ENCODE measurements around the gene WDR6. TPM values are rescaled to one million over a fixed set of nuclear protein-coding genes. Genes with fewer than 3 reads are reported as not detected.
A peak's percentile ranks its signal among the peaks of the same experiment; 100 is the strongest.

The WDR6 gene
- total and polyA plus RNA-seq, 2 experiments from 2014 or later, result 76.5 to 156 TPM

DNA sequence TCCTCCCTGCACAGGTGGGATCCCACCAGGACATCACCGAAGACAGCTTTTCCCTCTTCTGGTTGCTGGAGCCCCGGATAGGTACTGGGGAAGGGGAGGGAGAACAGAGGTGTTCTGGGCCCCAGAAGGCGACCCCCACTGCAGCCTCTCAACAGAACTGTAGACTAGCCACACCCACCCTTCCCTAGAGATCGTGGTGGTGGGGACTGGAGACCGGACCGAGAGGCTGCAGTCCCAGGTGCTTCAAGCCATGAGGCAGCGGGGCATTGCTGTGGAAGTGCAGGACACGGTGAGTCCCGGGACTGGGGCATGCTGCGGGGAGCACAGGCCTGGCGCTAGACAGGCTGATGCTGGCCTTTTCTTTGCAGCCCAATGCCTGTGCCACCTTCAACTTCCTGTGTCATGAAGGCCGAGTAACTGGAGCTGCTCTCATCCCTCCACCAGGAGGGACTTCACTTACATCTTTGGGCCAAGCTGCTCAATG is 15.5 kb downstream of the WDR6 start:
- H3K4me2 ChIP-seq, result peak overlapping the region; percentile 99
- H3K36me3 ChIP-seq (ENCODE audit: insufficient read depth), result peaks cover 31% of the 10 kb centered on the region
- peaks cover 25% of the 10 kb centered on the region for H3K27me3 Mint-ChIP-seq (ENCODE audit: insufficient read depth, low read depth, poor library complexity)
- peak overlapping the region; percentile 97 for H3K27ac ChIP-seq (ENCODE audit: low read depth)
- peak overlapping the region; percentile 97 for H3K4me3 ChIP-seq
- no peak for ATAC-seq
- peak overlapping the region; percentile 93 for H3K4me3 Mint-ChIP-seq
- peaks cover 54% of the 10 kb centered on the region for H3K36me3 Mint-ChIP-seq (ENCODE audit: low read depth)
- TF ChIP-seq ZNF331 (CRISPR knock-in tag; IDR thresholded peaks at IDR 0.05; ENCODE audit: low read depth) (no peak), POLR2AphosphoS5 (IDR thresholded peaks at IDR 0.05; ENCODE audit: low read depth) (0 out of 2 replicates have a peak, but pooled peaks have one; percentile 15)
- peak; percentile 37 for DNase-seq (ENCODE audit: low spot score)
- H2AFZ ChIP-seq, result no peak overlapping the region
- H3K9me3 Mint-ChIP-seq, result no peaks in the 10 kb centered on the region; the same call in 1 of the 3 replicates
- H3K4me1 ChIP-seq (ENCODE audit: insufficient read depth), result peaks cover 25% of the 10 kb centered on the region; the same call in 1 of the 2 replicates
- H3K4me1 Mint-ChIP-seq, result peaks cover 28% of the 10 kb centered on the region
- H4K20me1 ChIP-seq (replicated peaks; ENCODE audit: insufficient read depth), result peaks cover 19% of the 10 kb centered on the region
- H3K27me3 ChIP-seq (ENCODE audit: insufficient read depth), result no peaks in the 10 kb centered on the region
- H3F3A ChIP-seq (replicated peaks; ENCODE audit: low read depth), result peaks cover 41% of the 10 kb centered on the region
- H3K27ac Mint-ChIP-seq, result peak overlapping the region; percentile 98
- no peaks in the 10 kb centered on the region for H3K9me2 ChIP-seq (ENCODE audit: insufficient read depth)
- H3K79me2 ChIP-seq (replicated peaks; ENCODE audit: insufficient read depth), result peaks cover 20% of the 10 kb centered on the region

DNA sequence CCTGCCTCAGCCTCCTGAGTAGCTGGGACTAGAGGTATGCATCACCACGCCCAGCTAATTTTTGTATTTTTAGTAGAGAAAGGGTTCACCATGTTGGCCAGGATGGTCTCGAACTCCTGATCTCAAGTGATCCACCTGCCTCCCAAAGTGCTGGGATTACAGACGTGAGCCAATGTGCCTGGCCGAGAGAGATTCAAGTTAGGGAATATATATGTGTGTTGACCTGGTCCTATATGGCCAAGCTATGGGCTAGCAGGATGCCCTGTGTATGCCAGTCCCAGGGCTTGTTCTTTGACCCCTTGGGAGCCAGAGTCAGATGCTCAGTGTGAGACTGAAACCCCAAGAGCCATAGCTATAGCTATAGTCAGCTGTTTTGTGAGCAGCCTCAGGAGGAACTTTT is 16.6 kb downstream of the WDR6 start:
- H3K27ac Mint-ChIP-seq, result no peak overlapping the region
- ATAC-seq (no peak), DNase-seq (ENCODE audit: low spot score) (no peak)
- peaks cover 31% of the 10 kb centered on the region; the same call in 1 of the 2 replicates for H3K4me1 ChIP-seq (ENCODE audit: insufficient read depth)
- H3K36me3 Mint-ChIP-seq (ENCODE audit: low read depth), result peaks cover 64% of the 10 kb centered on the region
- peaks cover 19% of the 10 kb centered on the region for H4K20me1 ChIP-seq (replicated peaks; ENCODE audit: insufficient read depth)
- no peaks in the 10 kb centered on the region; the same call in 1 of the 3 replicates for H3K9me3 Mint-ChIP-seq
- no peak overlapping the region for H3K4me3 ChIP-seq
- peak overlapping the region; percentile 97; the same call in 1 of the 2 replicates for H3K27ac ChIP-seq (ENCODE audit: low read depth)
- no peaks in the 10 kb centered on the region for H3K27me3 ChIP-seq (ENCODE audit: insufficient read depth)
- no peak overlapping the region for H3K4me2 ChIP-seq
- peaks cover 37% of the 10 kb centered on the region for H3K36me3 ChIP-seq (ENCODE audit: insufficient read depth)
- peaks cover 36% of the 10 kb centered on the region for H3K4me1 Mint-ChIP-seq
- TF ChIP-seq ZNF114 (CRISPR knock-in tag; IDR thresholded peaks at IDR 0.05) (no peak), EZH2 (IDR thresholded peaks at IDR 0.05; ENCODE audit: low read depth, unreplicated experiment) (no peak), EZH2phosphoT487 (IDR thresholded peaks at IDR 0.05; ENCODE audit: unreplicated experiment) (no peak), CREB1 (CRISPR knock-in tag; IDR thresholded peaks at IDR 0.05; ENCODE audit: low read depth) (no peak)
- TF ChIP-seq, protein P1, sequence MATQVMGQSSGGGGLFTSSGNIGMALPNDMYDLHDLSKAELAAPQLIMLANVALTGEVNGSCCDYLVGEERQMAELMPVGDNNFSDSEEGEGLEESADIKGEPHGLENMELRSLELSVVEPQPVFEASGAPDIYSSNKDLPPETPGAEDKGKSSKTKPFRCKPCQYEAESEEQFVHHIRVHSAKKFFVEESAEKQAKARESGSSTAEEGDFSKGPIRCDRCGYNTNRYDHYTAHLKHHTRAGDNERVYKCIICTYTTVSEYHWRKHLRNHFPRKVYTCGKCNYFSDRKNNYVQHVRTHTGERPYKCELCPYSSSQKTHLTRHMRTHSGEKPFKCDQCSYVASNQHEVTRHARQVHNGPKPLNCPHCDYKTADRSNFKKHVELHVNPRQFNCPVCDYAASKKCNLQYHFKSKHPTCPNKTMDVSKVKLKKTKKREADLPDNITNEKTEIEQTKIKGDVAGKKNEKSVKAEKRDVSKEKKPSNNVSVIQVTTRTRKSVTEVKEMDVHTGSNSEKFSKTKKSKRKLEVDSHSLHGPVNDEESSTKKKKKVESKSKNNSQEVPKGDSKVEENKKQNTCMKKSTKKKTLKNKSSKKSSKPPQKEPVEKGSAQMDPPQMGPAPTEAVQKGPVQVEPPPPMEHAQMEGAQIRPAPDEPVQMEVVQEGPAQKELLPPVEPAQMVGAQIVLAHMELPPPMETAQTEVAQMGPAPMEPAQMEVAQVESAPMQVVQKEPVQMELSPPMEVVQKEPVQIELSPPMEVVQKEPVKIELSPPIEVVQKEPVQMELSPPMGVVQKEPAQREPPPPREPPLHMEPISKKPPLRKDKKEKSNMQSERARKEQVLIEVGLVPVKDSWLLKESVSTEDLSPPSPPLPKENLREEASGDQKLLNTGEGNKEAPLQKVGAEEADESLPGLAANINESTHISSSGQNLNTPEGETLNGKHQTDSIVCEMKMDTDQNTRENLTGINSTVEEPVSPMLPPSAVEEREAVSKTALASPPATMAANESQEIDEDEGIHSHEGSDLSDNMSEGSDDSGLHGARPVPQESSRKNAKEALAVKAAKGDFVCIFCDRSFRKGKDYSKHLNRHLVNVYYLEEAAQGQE (IDR thresholded peaks at IDR 0.05; ENCODE audit: unreplicated experiment), result no peak
- peaks cover 31% of the 10 kb centered on the region for H3K79me2 ChIP-seq (replicated peaks; ENCODE audit: insufficient read depth)
- peaks cover 41% of the 10 kb centered on the region for H3F3A ChIP-seq (replicated peaks; ENCODE audit: low read depth)
- no peaks in the 10 kb centered on the region for H3K9me2 ChIP-seq (ENCODE audit: insufficient read depth)
- H3K27me3 Mint-ChIP-seq (ENCODE audit: insufficient read depth, low read depth, poor library complexity), result peaks cover 32% of the 10 kb centered on the region
- no peak overlapping the region for H2AFZ ChIP-seq
- peak overlapping the region; percentile 93 for H3K4me3 Mint-ChIP-seq
